ENCODE measurements around the gene SLC25A25.

SLC25A25 gene

GRCh38 chr9:128099231-128099931 lies 31.3 kb downstream of the SLC25A25 start:
- FAIRE-seq = no peak

GRCh38 chr9:128099932-128100491 lies 32.0 kb downstream of the SLC25A25 start:
- no peak for TF ChIP-seq CTCF (IDR thresholded peaks at IDR 0.05; ENCODE audit: insufficient read depth, missing control alignments)
- FAIRE-seq (no peak), DNase-seq (ENCODE audit: insufficient read length, low spot score) (no peak)

More at GRCh38 chr9:128099231-128099931, 31.3 kb downstream of the SLC25A25 start:
- no peak for TF ChIP-seq CTCF (IDR thresholded peaks at IDR 0.05; ENCODE audit: insufficient read depth, missing control alignments)
- DNase-seq (ENCODE audit: insufficient read length, low spot score) = no peak

GRCh38 chr9:128100581-128100980 lies 32.5 kb downstream of the SLC25A25 start:
- no peak for TF ChIP-seq CTCF (IDR thresholded peaks at IDR 0.05; ENCODE audit: insufficient read depth, missing control alignments)
- no peak for FAIRE-seq

GRCh38 chr9:128101231-128101661 lies 33.2 kb downstream of the SLC25A25 start:
- DNase-seq (ENCODE audit: insufficient read length, low spot score) = no peak
- no peak for FAIRE-seq
- no peak for TF ChIP-seq CTCF (IDR thresholded peaks at IDR 0.05; ENCODE audit: insufficient read depth, missing control alignments)

More at GRCh38 chr9:128100581-128100980, 32.5 kb downstream of the SLC25A25 start:
- DNase-seq (ENCODE audit: insufficient read length, low spot score) = no peak

GRCh38 chr9:128101690-128102089 lies 33.7 kb downstream of the SLC25A25 start:
- TF ChIP-seq CTCF (IDR thresholded peaks at IDR 0.05; ENCODE audit: insufficient read depth, missing control alignments) = no peak
- DNase-seq (ENCODE audit: insufficient read length, low spot score) = no peak
- no peak for FAIRE-seq

- DNase-seq (ENCODE audit: insufficient read length, low spot score) (no peak), FAIRE-seq (no peak)
- TF ChIP-seq CTCF (IDR thresholded peaks at IDR 0.05; ENCODE audit: insufficient read depth, missing control alignments) = no peak
Observed at GRCh38 chr9:128102196-128102595, 34.2 kb downstream of the SLC25A25 start.
